ENCODE data around the gene CCDC51. TPM values are rescaled to one million over a fixed set of nuclear protein-coding genes. Genes with fewer than 3 reads are reported as not detected.

Gene CCDC51
- total RNA-seq, 1 donor from 2014 or later = 39.2 TPM

GRCh38 chr3:48434591-48435222 is 5.2 kb downstream of the CCDC51 start:
- no peak for TF ChIP-seq CTCF (IDR thresholded peaks at IDR 0.05; ENCODE audit: insufficient read depth, low read length, poor library complexity, severe bottlenecking)
- no peak for DNase-seq (ENCODE audit: low read depth)
- Histone ChIP-seq H3K36me3 (ENCODE audit: control insufficient read depth, insufficient read depth, low read length) (no peaks in the 10 kb centered on the region), H3K27me3 (ENCODE audit: control insufficient read depth, insufficient read depth, low read length) (no peaks in the 10 kb centered on the region), H3K4me3 (ENCODE audit: low read depth, low read length) (no peak overlapping the region)

- Histone ChIP-seq H3K36me3 (ENCODE audit: control insufficient read depth, insufficient read depth, low read length) (no peaks in the 10 kb centered on the region), H3K27me3 (ENCODE audit: control insufficient read depth, insufficient read depth, low read length) (no peaks in the 10 kb centered on the region), H3K4me3 (ENCODE audit: low read depth, low read length) (no peak overlapping the region)
- TF ChIP-seq CTCF (IDR thresholded peaks at IDR 0.05; ENCODE audit: insufficient read depth, low read length, poor library complexity, severe bottlenecking) = no peak
- DNase-seq (ENCODE audit: low read depth) = no peak
Observed at GRCh38 chr3:48433472-48434118, 6.3 kb downstream of the CCDC51 start.

- no peaks in the 10 kb centered on the region for H3K27me3 ChIP-seq (ENCODE audit: control insufficient read depth, insufficient read depth, low read length)
- TF ChIP-seq CTCF (IDR thresholded peaks at IDR 0.05; ENCODE audit: insufficient read depth, low read length, poor library complexity, severe bottlenecking) = no peak
- no peak for DNase-seq (ENCODE audit: low read depth)
- H3K4me3 ChIP-seq (ENCODE audit: low read depth, low read length) = no peak overlapping the region
- H3K36me3 ChIP-seq (ENCODE audit: control insufficient read depth, insufficient read depth, low read length) = no peaks in the 10 kb centered on the region
Observed at GRCh38 chr3:48432411-48433371, 7.2 kb downstream of the CCDC51 start.

- Histone ChIP-seq H3K27me3 (ENCODE audit: control insufficient read depth, insufficient read depth, low read length) (no peaks in the 10 kb centered on the region), H3K36me3 (ENCODE audit: control insufficient read depth, insufficient read depth, low read length) (no peaks in the 10 kb centered on the region), H3K4me3 (ENCODE audit: low read depth, low read length) (no peak overlapping the region)
- no peak for DNase-seq (ENCODE audit: low read depth)
- no peak for TF ChIP-seq CTCF (IDR thresholded peaks at IDR 0.05; ENCODE audit: insufficient read depth, low read length, poor library complexity, severe bottlenecking)
Observed at GRCh38 chr3:48431224-48432029, 8.5 kb downstream of the CCDC51 start.

GRCh38 chr3:48430708-48431101 is 9.2 kb downstream of the CCDC51 start:
- H3K27me3 ChIP-seq (ENCODE audit: control insufficient read depth, insufficient read depth, low read length) = no peaks in the 10 kb centered on the region
- no peak overlapping the region for H3K4me3 ChIP-seq (ENCODE audit: low read depth, low read length)
- TF ChIP-seq CTCF (IDR thresholded peaks at IDR 0.05; ENCODE audit: insufficient read depth, low read length, poor library complexity, severe bottlenecking) = no peak
- H3K36me3 ChIP-seq (ENCODE audit: control insufficient read depth, insufficient read depth, low read length) = no peaks in the 10 kb centered on the region
- no peak for DNase-seq (ENCODE audit: low read depth)

Data from kidney epithelial cell (primary cell).